ENCODE results near the gene HEY2.

HEY2 gene

GRCh38 chr6:125779924-125780539 is 30.6 kb downstream of the HEY2 start:
- no peak overlapping the region for H3K27ac Mint-ChIP-seq
- no peaks in the 10 kb centered on the region for H3K9me3 Mint-ChIP-seq
- H3K36me3 Mint-ChIP-seq: peaks cover 7% of the 10 kb centered on the region
- no peaks in the 10 kb centered on the region for H3K27me3 Mint-ChIP-seq
- H3K4me1 Mint-ChIP-seq: peaks cover 28% of the 10 kb centered on the region
- no peak overlapping the region for H3K4me3 Mint-ChIP-seq

GRCh38 chr6:125780540-125781313 is 31.3 kb downstream of the HEY2 start:
- Mint-ChIP-seq H3K4me1 (peaks cover 30% of the 10 kb centered on the region), H3K27ac (no peak overlapping the region), H3K4me3 (no peak overlapping the region), H3K9me3 (no peaks in the 10 kb centered on the region), H3K36me3 (peaks cover 7% of the 10 kb centered on the region), H3K27me3 (no peaks in the 10 kb centered on the region)

GRCh38 chr6:125781314-125781868 is 32.0 kb downstream of the HEY2 start:
- Mint-ChIP-seq H3K27ac (no peak overlapping the region), H3K36me3 (peaks cover 13% of the 10 kb centered on the region), H3K27me3 (no peaks in the 10 kb centered on the region), H3K4me1 (peaks cover 30% of the 10 kb centered on the region), H3K9me3 (no peaks in the 10 kb centered on the region), H3K4me3 (no peak overlapping the region)

- Mint-ChIP-seq H3K36me3 (peaks cover 16% of the 10 kb centered on the region), H3K27me3 (no peaks in the 10 kb centered on the region), H3K27ac (peak overlapping the region; percentile 43), H3K4me3 (no peak overlapping the region), H3K9me3 (no peaks in the 10 kb centered on the region), H3K4me1 (peaks cover 35% of the 10 kb centered on the region)
Observed at GRCh38 chr6:125784365-125784764, 34.9 kb downstream of the HEY2 start.

GRCh38 chr6:125787791-125788190 is 38.4 kb downstream of the HEY2 start:
- H3K9me3 Mint-ChIP-seq: no peaks in the 10 kb centered on the region
- H3K27ac Mint-ChIP-seq: peak overlapping the region; percentile 53

GRCh38 chr6:125789167-125789566 is 39.7 kb downstream of the HEY2 start:
- H3K4me3 Mint-ChIP-seq: peak overlapping the region; percentile 92
- peaks cover 59% of the 10 kb centered on the region for H3K4me1 Mint-ChIP-seq

More at GRCh38 chr6:125787791-125788190, 38.4 kb downstream of the HEY2 start:
- peaks cover 52% of the 10 kb centered on the region for H3K4me1 Mint-ChIP-seq
- peaks cover 12% of the 10 kb centered on the region for H3K36me3 Mint-ChIP-seq
- H3K4me3 Mint-ChIP-seq: no peak overlapping the region
- H3K27me3 Mint-ChIP-seq: no peaks in the 10 kb centered on the region

GRCh38 chr6:125789576-125790357 is 40.3 kb downstream of the HEY2 start:
- peak overlapping the region; percentile 98 for H3K27ac Mint-ChIP-seq
- H3K27me3 Mint-ChIP-seq: no peaks in the 10 kb centered on the region
- peaks cover 60% of the 10 kb centered on the region for H3K4me1 Mint-ChIP-seq

More at GRCh38 chr6:125789167-125789566, 39.7 kb downstream of the HEY2 start:
- no peaks in the 10 kb centered on the region for H3K9me3 Mint-ChIP-seq
- H3K27ac Mint-ChIP-seq: peak overlapping the region; percentile 98
- peaks cover 15% of the 10 kb centered on the region for H3K36me3 Mint-ChIP-seq
- H3K27me3 Mint-ChIP-seq: no peaks in the 10 kb centered on the region

GRCh38 chr6:125790358-125791150 is 41.1 kb downstream of the HEY2 start, which contains the start of gene NCOA7:
Gene NCOA7, plus strand, starts transcription at chr6:125790960. Its CDS starts 24,395 bp downstream, at chr6:125815355.
- Mint-ChIP-seq H3K4me1 (peaks cover 63% of the 10 kb centered on the region), H3K27ac (peak within 1 kb of the TSS; percentile 98), H3K27me3 (no peaks in the 10 kb centered on the region), H3K36me3 (peaks cover 13% of the 10 kb centered on the region), H3K4me3 (peak within 1 kb of the TSS; percentile 93), H3K9me3 (no peaks in the 10 kb centered on the region)

More at GRCh38 chr6:125789576-125790357, 40.3 kb downstream of the HEY2 start:
- H3K9me3 Mint-ChIP-seq: no peaks in the 10 kb centered on the region
- H3K36me3 Mint-ChIP-seq: peaks cover 11% of the 10 kb centered on the region
- peak overlapping the region; percentile 92 for H3K4me3 Mint-ChIP-seq

GRCh38 chr6:125791151-125791819 is 41.9 kb downstream of the HEY2 start:
- peaks cover 67% of the 10 kb centered on the region for H3K4me1 Mint-ChIP-seq
- H3K27ac Mint-ChIP-seq: peak overlapping the region; percentile 96
- no peaks in the 10 kb centered on the region for H3K9me3 Mint-ChIP-seq
- peak overlapping the region; percentile 93 for H3K4me3 Mint-ChIP-seq
- H3K27me3 Mint-ChIP-seq: no peaks in the 10 kb centered on the region
- peaks cover 9% of the 10 kb centered on the region for H3K36me3 Mint-ChIP-seq

- Mint-ChIP-seq H3K4me3 (peak overlapping the region; percentile 93), H3K4me1 (peaks cover 67% of the 10 kb centered on the region), H3K27me3 (no peaks in the 10 kb centered on the region), H3K27ac (peak overlapping the region; percentile 96), H3K36me3 (peaks cover 9% of the 10 kb centered on the region), H3K9me3 (no peaks in the 10 kb centered on the region)
Observed at GRCh38 chr6:125791820-125792165, 42.4 kb downstream of the HEY2 start.

GRCh38 chr6:125792172-125792571 is 42.7 kb downstream of the HEY2 start:
- peaks cover 8% of the 10 kb centered on the region for H3K36me3 Mint-ChIP-seq
- H3K27ac Mint-ChIP-seq: peak overlapping the region; percentile 96
- H3K4me1 Mint-ChIP-seq: peaks cover 67% of the 10 kb centered on the region
- no peaks in the 10 kb centered on the region for H3K9me3 Mint-ChIP-seq
- H3K27me3 Mint-ChIP-seq: no peaks in the 10 kb centered on the region
- H3K4me3 Mint-ChIP-seq: peak overlapping the region; percentile 93

- H3K36me3 Mint-ChIP-seq: peaks cover 8% of the 10 kb centered on the region
- H3K9me3 Mint-ChIP-seq: no peaks in the 10 kb centered on the region
- H3K4me3 Mint-ChIP-seq: peak overlapping the region; percentile 93
- peaks cover 72% of the 10 kb centered on the region for H3K4me1 Mint-ChIP-seq
- peak overlapping the region; percentile 96 for H3K27ac Mint-ChIP-seq
- no peaks in the 10 kb centered on the region for H3K27me3 Mint-ChIP-seq
Observed at GRCh38 chr6:125792680-125793079, 43.2 kb downstream of the HEY2 start.

- peak overlapping the region; percentile 82 for H3K4me3 Mint-ChIP-seq
- H3K36me3 Mint-ChIP-seq: peaks cover 8% of the 10 kb centered on the region
- H3K27ac Mint-ChIP-seq: peak overlapping the region; percentile 96
- no peaks in the 10 kb centered on the region for H3K9me3 Mint-ChIP-seq
- H3K27me3 Mint-ChIP-seq: no peaks in the 10 kb centered on the region
- H3K4me1 Mint-ChIP-seq: peaks cover 70% of the 10 kb centered on the region
Observed at GRCh38 chr6:125793280-125793679, 43.8 kb downstream of the HEY2 start.

GRCh38 chr6:125793863-125794262 is 44.4 kb downstream of the HEY2 start:
- Mint-ChIP-seq H3K27ac (peak overlapping the region; percentile 96), H3K4me3 (peak overlapping the region; percentile 82), H3K36me3 (peaks cover 8% of the 10 kb centered on the region), H3K4me1 (peaks cover 70% of the 10 kb centered on the region), H3K9me3 (no peaks in the 10 kb centered on the region), H3K27me3 (no peaks in the 10 kb centered on the region)
